DOHH2 (cell line): Measurements from ENCODE around the gene DIP2C.

Source experiments
- EZH2phosphoT487 ChIP-seq: fragments of 200-600 bp; sonication (generic); IDR thresholded peaks from 2 replicates; pipeline ENCODE4 v1.6.1; 2017; ENCODE audit warnings: borderline replicate concordance, mild to moderate bottlenecking, antibody characterized with exemption, low read length, moderate library complexity, mixed read lengths
- TF ChIP-seq, protein P1 (sequence below): fragments of 200-600 bp; sonication (generic); IDR thresholded peaks from one replicate; pipeline ENCODE4 v1.5.1; 2014; ENCODE audit warnings: antibody characterized with exemption, mild to moderate bottlenecking, low read depth, low read length; ENCODE audit not compliant: poor library complexity, severe bottlenecking

DNA sequence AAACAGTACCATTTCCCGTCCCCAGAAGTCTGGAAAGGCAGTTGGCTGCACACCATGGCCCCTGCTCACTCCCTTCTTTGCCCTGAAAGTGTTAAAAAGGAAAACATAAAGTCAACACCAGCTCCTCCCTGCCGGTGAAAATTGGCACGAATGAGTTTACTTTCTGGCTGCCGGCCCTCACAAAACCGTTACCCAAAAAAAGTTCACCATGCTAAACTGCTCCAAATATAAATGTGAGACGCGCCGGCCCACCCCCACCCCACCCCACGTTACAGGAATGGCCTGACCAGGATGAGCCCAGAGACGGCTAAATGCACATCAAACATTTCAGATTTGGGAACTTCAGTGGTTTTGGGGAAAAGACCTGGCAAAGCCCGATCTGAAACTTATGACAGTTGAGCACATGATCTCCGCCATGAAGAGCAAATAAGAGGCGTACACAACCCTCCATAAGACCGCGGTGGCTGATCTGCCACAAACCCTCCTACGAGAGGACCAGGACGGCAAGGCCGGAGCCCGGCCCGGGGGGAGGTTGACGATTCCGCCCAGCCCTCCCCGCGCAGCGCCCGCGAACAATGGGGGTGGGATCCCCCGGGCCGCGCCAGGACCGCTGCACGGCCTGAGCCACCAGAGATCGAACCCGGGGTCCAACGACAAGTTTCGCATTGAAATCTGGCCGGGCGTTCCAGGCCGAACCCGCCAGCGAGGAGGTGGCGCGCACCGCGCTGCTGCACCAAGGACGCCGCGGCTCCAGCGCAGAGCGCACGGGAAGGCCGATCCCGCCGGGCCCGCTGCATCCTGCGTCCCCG, 952 bp downstream of the DIP2C start:
- TF ChIP-seq, protein P1, sequence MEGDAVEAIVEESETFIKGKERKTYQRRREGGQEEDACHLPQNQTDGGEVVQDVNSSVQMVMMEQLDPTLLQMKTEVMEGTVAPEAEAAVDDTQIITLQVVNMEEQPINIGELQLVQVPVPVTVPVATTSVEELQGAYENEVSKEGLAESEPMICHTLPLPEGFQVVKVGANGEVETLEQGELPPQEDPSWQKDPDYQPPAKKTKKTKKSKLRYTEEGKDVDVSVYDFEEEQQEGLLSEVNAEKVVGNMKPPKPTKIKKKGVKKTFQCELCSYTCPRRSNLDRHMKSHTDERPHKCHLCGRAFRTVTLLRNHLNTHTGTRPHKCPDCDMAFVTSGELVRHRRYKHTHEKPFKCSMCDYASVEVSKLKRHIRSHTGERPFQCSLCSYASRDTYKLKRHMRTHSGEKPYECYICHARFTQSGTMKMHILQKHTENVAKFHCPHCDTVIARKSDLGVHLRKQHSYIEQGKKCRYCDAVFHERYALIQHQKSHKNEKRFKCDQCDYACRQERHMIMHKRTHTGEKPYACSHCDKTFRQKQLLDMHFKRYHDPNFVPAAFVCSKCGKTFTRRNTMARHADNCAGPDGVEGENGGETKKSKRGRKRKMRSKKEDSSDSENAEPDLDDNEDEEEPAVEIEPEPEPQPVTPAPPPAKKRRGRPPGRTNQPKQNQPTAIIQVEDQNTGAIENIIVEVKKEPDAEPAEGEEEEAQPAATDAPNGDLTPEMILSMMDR: no peak
- no peak for TF ChIP-seq EZH2phosphoT487
